Stimulated activated CD8-positive, alpha-beta memory T cell treated with anti-CD3 and anti-CD28 coated beads, Interleukin-7, amount 100 ng/mL, for 1 hour (primary cell): ENCODE measurements around the gene NLRC5.

ENCODE experiments used
- DNase-seq, 2 donors: peaks; one replicate each; pipeline ENCODE4 v3.0.0-alpha.2; 2020; ENCODE audit warnings: low read depth in 2 of 2

Gene NLRC5

GRCh38 chr16:57022445-57022844, 33.1 kb downstream of the NLRC5 start:
- no peak for DNase-seq

DNA sequence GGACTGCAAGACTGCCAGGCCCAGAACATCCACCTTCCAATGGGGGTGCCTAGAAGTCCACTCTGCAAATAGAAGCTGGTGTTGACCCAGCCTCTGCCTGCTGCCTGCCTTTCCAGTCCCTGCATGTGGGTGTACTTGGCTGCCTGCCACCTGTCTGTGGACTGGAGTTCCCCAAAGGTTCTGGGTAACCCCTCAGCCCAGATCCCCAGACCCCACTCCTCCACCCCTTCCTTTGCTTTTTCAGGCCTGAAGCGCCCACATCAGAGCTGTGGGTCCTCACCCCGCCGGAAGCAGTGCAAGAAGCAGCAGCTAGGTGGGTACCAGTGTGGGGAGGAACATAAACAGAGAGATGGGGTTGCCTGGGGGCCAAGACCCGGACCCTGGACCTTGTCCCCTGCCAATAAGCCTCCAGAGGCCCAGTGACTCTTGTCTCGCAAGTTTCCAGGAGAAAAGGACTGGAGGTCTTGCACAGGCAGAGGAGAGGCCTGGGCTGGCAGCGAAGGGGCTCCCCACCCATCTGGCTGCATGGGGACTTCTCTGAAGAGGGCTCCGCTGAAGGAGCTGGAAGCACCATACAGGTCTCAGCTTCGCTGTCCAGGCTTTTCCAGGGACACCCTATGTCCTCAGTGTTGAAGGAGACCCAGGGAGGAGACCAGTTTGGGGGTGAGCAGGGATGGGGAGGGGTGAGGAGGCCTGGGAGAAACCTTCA, 34.3 kb downstream of the NLRC5 start:
- peak; percentile 55 to 58 for DNase-seq

- no peak for DNase-seq
Measured at GRCh38 chr16:57024894-57025680, 35.7 kb downstream of the NLRC5 start.

- no peak for DNase-seq
Measured at GRCh38 chr16:57025941-57026777, 36.8 kb downstream of the NLRC5 start.

DNA sequence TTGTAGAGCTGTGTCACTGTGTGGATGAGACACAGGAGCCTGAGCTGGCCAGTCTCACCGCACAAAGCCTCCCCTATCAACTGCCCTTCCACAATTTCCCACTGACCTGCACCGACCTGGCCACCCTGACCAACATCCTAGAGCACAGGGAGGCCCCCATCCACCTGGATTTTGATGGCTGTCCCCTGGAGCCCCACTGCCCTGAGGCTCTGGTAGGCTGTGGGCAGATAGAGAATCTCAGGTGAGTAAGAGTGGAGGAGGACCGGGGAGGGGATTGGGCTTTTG, 37.4 kb downstream of the NLRC5 start:
- no peak for DNase-seq

DNA sequence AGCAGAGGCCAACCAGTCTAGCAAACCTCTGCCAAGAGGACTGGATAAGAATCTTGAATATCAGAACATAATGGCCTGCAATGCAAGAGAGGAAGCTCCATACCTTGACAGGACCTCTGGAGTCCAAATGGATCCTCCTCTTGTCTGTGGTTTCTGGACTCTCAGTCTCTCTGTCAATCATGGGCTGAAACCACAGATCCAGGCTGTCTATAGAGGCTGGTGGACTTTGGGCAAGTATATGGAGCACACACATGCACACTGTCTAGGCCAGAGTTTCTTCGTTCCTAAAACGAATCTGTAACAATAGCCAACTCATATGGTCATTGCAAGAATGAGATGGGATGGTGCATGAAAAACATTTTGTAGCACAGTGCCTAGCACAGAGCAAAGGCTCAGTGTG, 37.7 kb downstream of the NLRC5 start:
- DNase-seq, result no peak

DNA sequence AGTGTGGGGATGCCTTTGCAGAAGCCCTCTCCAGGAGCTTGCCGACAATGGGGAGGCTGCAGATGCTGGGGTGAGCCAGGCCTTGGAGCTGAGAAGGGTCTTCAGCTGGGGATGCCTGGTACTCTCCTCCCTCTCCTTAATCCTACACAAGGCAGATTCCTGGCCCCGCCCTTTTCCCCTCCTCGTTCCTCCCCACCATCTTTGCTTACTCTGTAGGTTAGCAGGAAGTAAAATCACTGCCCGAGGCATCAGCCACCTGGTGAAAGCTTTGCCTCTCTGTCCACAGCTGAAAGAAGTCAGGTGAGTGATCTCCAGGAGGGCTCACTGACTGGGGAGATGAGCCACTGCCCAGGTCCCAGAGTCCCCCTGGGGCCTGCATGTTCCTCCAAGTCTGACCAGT, 38.7 kb downstream of the NLRC5 start:
- DNase-seq, result no peak

DNA sequence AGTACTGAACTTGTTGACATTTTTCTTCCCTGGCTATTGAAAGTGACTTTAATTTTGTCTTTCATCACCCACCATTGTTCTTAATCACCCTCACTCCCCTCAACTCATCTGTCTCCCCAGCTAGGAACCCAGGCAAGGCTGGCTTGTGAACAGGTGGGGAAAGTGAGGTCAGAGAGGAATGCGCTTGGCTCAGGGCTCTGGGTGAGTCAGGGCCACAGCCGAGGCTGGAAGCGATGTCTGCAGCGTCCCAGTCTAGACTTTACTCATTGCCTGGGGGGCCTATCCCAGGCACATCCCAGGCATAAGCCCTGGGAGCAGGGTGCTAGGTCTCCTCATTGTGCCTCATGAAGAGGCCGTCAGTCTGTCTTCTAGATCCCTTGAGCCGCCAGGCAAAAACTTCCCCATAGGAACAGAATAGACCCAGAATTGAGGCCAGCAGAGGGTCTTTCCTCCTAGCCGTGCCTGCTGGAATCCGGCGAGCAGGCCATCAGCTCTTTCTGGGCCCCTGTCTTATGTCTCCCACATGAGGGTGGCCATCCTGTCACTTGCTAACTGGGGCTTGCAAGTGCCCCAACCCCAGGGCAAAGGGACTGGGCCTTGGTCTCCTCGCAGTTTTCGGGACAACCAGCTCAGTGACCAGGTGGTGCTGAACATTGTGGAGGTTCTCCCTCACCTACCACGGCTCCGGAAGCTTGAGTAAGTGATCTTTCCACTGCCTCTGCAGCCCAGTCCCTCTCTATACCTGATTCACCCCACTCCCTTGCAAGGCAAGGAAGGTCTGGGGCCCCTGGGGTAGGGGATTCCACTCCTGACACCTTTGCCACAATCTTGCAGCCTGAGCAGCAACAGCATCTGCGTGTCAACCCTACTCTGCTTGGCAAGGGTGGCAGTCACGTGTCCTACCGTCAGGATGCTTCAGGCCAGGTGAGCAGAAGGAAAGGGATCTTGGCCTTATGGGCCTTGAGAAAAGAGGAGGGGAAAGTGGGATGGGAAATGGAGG, 40.1 kb downstream of the NLRC5 start:
- peak in 1 of 2 donors; percentile 9 for DNase-seq

DNA sequence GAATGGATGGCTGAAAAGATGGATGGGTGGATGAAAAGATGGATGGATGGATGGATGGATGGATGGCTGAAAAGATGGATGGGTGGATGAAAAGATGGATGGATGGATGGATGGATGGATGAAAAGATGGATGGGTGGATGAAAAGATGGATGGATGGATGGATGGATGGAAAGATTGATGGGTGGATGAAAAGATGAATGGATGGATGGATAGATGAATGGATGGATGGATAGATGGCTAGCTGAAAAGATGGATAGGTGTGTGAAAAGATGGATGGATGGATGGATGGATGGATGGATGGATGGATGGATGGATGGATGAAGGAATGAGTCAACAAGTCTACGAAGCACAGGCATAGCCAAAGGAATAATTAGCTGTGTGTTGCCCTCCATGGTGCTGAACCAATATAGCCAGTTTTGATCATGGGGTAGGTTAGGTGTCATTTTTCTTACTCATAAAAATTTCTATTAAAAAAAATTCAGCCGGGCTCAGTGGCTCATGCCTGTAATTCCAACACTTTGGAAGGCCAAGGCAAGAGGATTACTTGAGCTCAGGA, 41.1 kb downstream of the NLRC5 start:
- DNase-seq, result no peak

DNA sequence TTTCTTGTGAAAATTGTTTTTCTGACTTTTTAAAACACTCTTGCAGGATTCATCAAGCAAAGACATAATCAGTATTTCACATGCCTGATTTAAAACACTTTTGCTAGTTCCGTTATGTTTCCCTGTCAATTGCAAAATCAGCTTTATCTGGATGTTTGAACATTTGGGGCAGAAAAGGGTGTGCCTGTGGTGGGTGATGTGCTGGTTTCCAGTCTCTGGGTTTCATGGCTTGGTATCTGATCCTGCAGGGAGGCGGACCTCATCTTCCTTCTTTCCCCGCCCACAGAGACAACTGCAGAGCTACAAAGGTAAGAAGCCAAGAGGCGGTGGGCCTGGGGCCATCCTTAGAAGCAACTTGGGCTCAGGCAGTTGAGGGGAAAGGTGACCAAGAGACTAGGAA, 41.8 kb downstream of the NLRC5 start:
- DNase-seq, result no peak

DNA sequence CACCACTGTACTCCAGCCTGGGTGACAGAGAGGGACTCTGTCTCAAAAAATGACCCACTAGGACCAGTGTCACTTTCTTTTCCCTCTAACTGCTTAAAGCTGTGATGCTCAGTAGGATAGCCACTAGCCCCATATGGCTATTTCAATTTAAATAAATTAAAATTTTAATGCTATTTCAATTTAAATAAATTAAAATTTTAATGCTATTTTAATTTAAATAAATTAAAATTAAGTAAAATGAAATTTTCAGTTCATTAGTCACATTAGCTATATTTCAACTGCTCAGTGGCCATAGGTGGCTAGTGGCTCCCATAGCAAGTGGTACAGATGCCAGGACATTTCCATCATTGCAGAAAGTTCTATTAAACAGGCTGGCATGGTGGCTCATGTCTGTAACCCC, 43.0 kb downstream of the NLRC5 start:
- DNase-seq, result no peak

DNA sequence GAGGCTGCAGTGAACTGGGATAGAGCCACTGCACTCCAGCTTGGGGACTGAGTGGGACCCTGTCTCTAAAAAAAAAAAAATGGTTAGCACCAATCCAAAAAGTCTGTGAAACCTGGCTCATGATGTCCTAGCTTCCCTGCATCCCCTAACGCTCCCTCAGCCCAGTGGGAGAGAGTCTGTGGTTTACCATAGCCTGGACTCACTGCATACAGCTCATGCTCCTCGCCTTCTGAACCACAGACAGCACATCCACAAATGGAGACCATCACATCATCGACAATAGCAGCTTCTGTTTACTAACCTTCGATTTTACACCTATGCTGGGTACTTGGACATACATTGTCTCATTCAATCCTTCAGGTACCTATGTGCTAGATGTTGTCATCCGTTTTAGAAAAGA, 43.6 kb downstream of the NLRC5 start:
- no peak for DNase-seq

DNA sequence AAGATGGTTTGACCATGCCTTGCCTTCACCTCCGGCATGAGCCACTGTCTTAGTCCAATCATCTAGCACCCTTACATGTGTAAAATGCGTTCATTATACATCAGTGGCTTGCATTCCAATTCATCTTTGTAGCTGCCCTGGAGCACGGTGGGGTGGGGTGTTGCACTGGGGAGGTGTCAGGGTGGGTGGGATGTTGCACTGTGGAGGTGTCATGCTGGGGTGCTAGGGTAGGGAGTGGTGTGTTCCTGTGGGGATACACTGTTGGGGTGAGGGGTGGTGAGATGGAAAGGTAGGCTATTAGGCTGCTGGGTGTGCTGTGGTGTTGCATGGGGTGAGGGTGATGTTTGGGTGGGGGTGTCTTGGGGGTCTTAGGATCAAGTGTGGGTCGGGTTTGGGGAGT, 47.0 kb downstream of the NLRC5 start:
- no peak for DNase-seq

DNA sequence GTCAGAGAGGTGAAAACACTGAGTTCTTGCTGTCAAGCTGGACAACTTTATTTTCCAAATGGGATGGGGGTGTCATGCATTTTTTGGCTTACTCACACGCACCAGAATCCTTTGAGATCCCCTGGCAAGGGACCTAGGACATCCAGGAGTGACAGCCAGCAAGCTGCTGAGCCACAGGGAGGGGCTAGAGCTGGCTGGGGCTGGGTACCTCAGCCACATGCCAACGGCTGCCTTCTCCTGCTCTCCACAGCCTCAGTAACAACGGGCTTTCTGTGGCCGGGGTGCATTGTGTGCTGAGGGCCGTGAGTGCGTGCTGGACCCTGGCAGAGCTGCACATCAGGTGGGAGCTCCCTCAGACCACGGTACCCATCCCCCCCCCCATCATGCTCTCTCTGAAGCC, 47.6 kb downstream of the NLRC5 start:
- no peak for DNase-seq

GRCh38 chr16:57038166-57038565, 48.8 kb downstream of the NLRC5 start:
- no peak for DNase-seq

GRCh38 chr16:57039148-57039812, 49.9 kb downstream of the NLRC5 start:
- no peak for DNase-seq

DNA sequence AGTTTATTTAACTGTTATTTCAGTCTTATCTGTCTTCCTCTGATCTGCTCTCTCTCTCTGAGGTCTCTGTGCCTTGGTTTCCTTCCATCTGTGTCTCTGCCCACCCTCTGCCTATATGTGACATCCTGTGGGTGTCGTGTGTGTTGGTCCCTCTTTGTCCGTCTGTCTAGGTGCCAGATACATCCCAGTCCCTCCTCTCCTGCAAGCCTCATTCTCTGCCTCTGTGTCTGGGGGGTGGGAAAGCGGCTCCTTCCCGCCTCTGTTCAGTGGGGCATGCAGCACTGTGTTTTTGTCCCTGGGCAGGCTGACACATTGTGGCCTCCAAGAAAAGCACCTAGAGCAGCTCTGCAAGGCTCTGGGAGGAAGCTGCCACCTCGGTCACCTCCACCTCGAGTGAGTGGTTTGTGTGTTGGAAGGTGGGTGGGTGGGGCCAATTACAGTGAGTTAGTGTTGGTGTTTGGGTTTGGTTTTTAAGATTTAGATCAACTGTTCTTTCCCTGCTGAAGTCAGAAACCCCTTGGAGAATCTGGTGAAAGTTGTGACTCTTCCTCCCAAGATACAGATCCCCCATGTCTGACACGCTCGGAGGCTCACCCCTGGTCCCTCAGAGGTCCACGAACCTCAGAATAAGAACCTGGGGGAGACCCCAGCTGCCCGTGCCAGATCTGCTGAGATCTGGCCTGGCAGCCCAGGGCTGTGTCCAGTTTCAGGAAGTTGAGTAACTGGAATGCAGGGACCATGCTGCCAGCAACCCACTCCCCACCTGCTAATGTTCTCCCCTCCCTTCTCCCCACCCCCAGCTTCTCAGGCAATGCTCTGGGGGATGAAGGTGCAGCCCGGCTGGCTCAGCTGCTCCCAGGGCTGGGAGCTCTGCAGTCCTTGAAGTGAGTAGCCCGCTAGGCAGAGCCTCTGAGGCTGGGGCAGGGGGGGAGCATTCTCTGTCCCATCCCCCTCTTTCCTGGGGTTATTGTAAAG, 52.1 kb downstream of the NLRC5 start:
- DNase-seq, result peak; percentile 61 to 67

GRCh38 chr16:57042157-57043111, 53.1 kb downstream of the NLRC5 start:
- peak; percentile 52 to 56 for DNase-seq
